Stomach smooth muscle (tissue), 2 donors: Measurements from ENCODE around the gene SPATA7.

Source experiments
- H3K27ac ChIP-seq: one replicate; pipeline ENCODE4 v1.7.0; 2013; ENCODE audit warnings: mild to moderate bottlenecking, low read length, inconsistent platforms
- H3K27me3 ChIP-seq, 2 donors: one replicate each; pipeline ENCODE4 v1.7.0; 2013; ENCODE audit warnings: low read length in 2 of 2; ENCODE audit not compliant: insufficient read depth in 2 of 2, control insufficient read depth in 1 of 2
- H3K36me3 ChIP-seq, 2 donors: one replicate each; pipeline ENCODE4 v1.7.0; 2013; ENCODE audit warnings: low read length in 2 of 2; ENCODE audit not compliant: control insufficient read depth in 2 of 2, insufficient read depth in 2 of 2
- H3K4me1 ChIP-seq: one replicate; pipeline ENCODE4 v1.7.0; 2013; ENCODE audit warnings: low read length; ENCODE audit not compliant: control insufficient read depth, insufficient read depth
- H3K4me3 ChIP-seq, 2 donors: one replicate each; pipeline ENCODE4 v1.7.0; 2013; ENCODE audit warnings: low read length in 2 of 2
- H3K9ac ChIP-seq, 2 donors: one replicate each; pipeline ENCODE4 v1.7.0; 2013; ENCODE audit warnings: low read length in 2 of 2, mild to moderate bottlenecking in 1 of 2
- H3K9me3 ChIP-seq, 2 donors: one replicate each; pipeline ENCODE4 v1.7.0; 2013; ENCODE audit warnings: low read length in 2 of 2; ENCODE audit not compliant: control insufficient read depth in 2 of 2
- donor health status: healthy.
- donor health status: Pancreatic carcinoma.

SPATA7 gene

DNA sequence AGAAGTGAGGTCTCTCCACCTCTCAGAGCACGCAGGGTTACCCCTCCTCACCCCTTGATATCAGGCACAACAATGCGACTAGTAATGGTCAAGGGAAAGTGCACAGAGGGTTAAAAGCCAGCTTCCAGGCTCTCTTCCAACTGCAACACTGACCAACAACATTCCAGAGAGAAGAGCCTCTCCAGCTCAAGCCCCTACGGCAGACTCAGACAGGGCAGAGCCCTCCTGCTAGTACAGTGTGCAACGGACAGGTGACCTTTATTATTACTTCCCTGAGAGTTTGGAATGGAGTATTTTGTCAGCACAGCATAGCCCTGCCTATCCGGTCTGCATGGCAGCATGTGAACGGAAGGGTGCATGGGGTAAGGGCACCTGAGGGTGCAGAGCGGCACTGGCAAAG is 96.3 kb downstream of the SPATA7 start:
- Histone ChIP-seq H3K27ac (no peak overlapping the region), H3K4me3 (no peak overlapping the region), H3K4me1 (no peaks in the 10 kb centered on the region), H3K9me3 (no peaks in the 10 kb centered on the region), H3K36me3 (peaks cover 19 to 42% of the 10 kb centered on the region in 2 donors), H3K27me3 (no peaks in the 10 kb centered on the region), H3K9ac (no peak overlapping the region)

- H3K9me3 ChIP-seq: no peaks in the 10 kb centered on the region
- peaks cover 18 to 38% of the 10 kb centered on the region in 2 donors for H3K36me3 ChIP-seq
- no peak overlapping the region for H3K9ac ChIP-seq
- H3K27me3 ChIP-seq: no peaks in the 10 kb centered on the region
- H3K4me3 ChIP-seq: no peak overlapping the region
- no peaks in the 10 kb centered on the region for H3K4me1 ChIP-seq
- H3K27ac ChIP-seq: no peak overlapping the region
Measured at GRCh38 chr14:88482524-88482923, 97.1 kb downstream of the SPATA7 start.
